ENCODE measurements around the gene ALDH5A1. TPM values are rescaled to one million over a fixed set of nuclear protein-coding genes. Genes with fewer than 3 reads are reported as not detected.

Gene ALDH5A1
- total RNA-seq, 4 donors from 2014 or later: 1.5 to 3.4 (median 3.1) TPM

- ATAC-seq: no peak
- no peaks in the 10 kb centered on the region for H3K27me3 ChIP-seq
- no peaks in the 10 kb centered on the region for H3K9me3 ChIP-seq
- H3K36me3 ChIP-seq: peaks cover 0 to 42% of the 10 kb centered on the region in 2 donors
- H3K4me1 ChIP-seq: no peaks in the 10 kb centered on the region
- no peak for TF ChIP-seq CTCF (IDR thresholded peaks at IDR 0.05)
- 84 to 92% methylated on average over 7 to 8 of the region's 8 CpGs for WGBS, 2 donors (ENCODE audit: low coverage in 1 of 2)
- no peak overlapping the region for H3K4me3 ChIP-seq
- no peak overlapping the region for H3K27ac ChIP-seq
Measured at GRCh38 chr6:24537771-24538385, 43.1 kb downstream of the ALDH5A1 start.

GRCh38 chr6:24539416-24539815 lies 44.6 kb downstream of the ALDH5A1 start:
- H3K27ac ChIP-seq: no peak overlapping the region
- 77 to 92% methylated on average over 7 to 8 of the region's 8 CpGs for WGBS, 2 donors (ENCODE audit: low coverage in 1 of 2)
- TF ChIP-seq POLR2A (IDR thresholded peaks at IDR 0.05) (no peak), EP300 (IDR thresholded peaks at IDR 0.05) (no peak), POLR2AphosphoS5 (IDR thresholded peaks at IDR 0.05) (no peak), CTCF (IDR thresholded peaks at IDR 0.05) (no peak)
- no peak for ATAC-seq
- H3K36me3 ChIP-seq: peaks cover 0 to 28% of the 10 kb centered on the region in 2 donors
- H3K4me3 ChIP-seq: no peak overlapping the region
- no peaks in the 10 kb centered on the region for H3K9me3 ChIP-seq
- H3K27me3 ChIP-seq: no peaks in the 10 kb centered on the region
- H3K4me1 ChIP-seq: no peaks in the 10 kb centered on the region

- Histone ChIP-seq H3K9me3 (no peaks in the 10 kb centered on the region), H3K27me3 (no peaks in the 10 kb centered on the region), H3K27ac (no peak overlapping the region), H3K4me3 (no peak overlapping the region), H3K4me1 (no peaks in the 10 kb centered on the region), H3K36me3 (peaks cover 0 to 20% of the 10 kb centered on the region in 2 donors)
- WGBS, 2 donors (ENCODE audit: low coverage in 1 of 2): 94 to 96% methylated on average over 2 to 3 of the region's 3 CpGs
- no peak for ATAC-seq
- no peak for TF ChIP-seq CTCF (IDR thresholded peaks at IDR 0.05)
Measured at GRCh38 chr6:24540197-24540596, 45.4 kb downstream of the ALDH5A1 start.

- H3K4me3 ChIP-seq: no peak overlapping the region
- no peaks in the 10 kb centered on the region for H3K4me1 ChIP-seq
- H3K27me3 ChIP-seq: peaks cover 14% of the 10 kb centered on the region
- no peaks in the 10 kb centered on the region for H3K9me3 ChIP-seq
- 40% methylated on average over 1 of the region's 4 CpGs; no CpG with 5 or more reads in 1 of the 2 donors for WGBS, 2 donors (ENCODE audit: low coverage in 1 of 2)
- peaks cover 0 to 11% of the 10 kb centered on the region in 2 donors for H3K36me3 ChIP-seq
- no peak overlapping the region for H3K27ac ChIP-seq
- TF ChIP-seq EP300 (IDR thresholded peaks at IDR 0.05) (no peak), POLR2A (IDR thresholded peaks at IDR 0.05) (no peak), CTCF (IDR thresholded peaks at IDR 0.05) (no peak), POLR2AphosphoS5 (IDR thresholded peaks at IDR 0.05) (no peak)
- no peak for ATAC-seq
Measured at GRCh38 chr6:24543683-24544082, 48.9 kb downstream of the ALDH5A1 start.

- ATAC-seq: no peak
- H3K4me3 ChIP-seq: no peak overlapping the region
- TF ChIP-seq POLR2A (IDR thresholded peaks at IDR 0.05) (no peak), POLR2AphosphoS5 (IDR thresholded peaks at IDR 0.05) (no peak), EP300 (IDR thresholded peaks at IDR 0.05) (no peak)
- no peaks in the 10 kb centered on the region for H3K4me1 ChIP-seq
- peaks cover 0 to 4% of the 10 kb centered on the region in 2 donors for H3K36me3 ChIP-seq
- WGBS, 2 donors (ENCODE audit: low coverage in 1 of 2): 97% methylated on average over 3 of the region's 3 CpGs
- no peak overlapping the region for H3K27ac ChIP-seq
- H3K27me3 ChIP-seq: peaks cover 14% of the 10 kb centered on the region
- no peaks in the 10 kb centered on the region for H3K9me3 ChIP-seq
Measured at GRCh38 chr6:24545183-24545582, 50.4 kb downstream of the ALDH5A1 start.

Data from gastroesophageal sphincter (tissue), 4 donors.